ENCODE results near the gene CLCN3.

- TF ChIP-seq CTCF (IDR thresholded peaks at IDR 0.05) (no peak), POLR2A (IDR thresholded peaks at IDR 0.05) (no peak)
These were observed 6.2 kb downstream of the CLCN3 start for GRCh38 chr4:169626331-169627282.
